K562 (cell line): Measurements from ENCODE around the gene SCNN1A. TPM values are rescaled to one million over a fixed set of nuclear protein-coding genes. Genes with fewer than 3 reads are reported as not detected.

ENCODE experiments used
- ATAC-seq: fragments of 200-7000 bp; cut with Tn5 transposase; 3 replicates; pipeline ENCODE4 v1.9.1; 2020; ENCODE audit warnings: moderate library complexity
- BruUV-seq: library from RNA; stranded (reverse); fragments of 400-500 nt; replicated peaks from 2 replicates; lab custom pipeline; 2021; lab: Mats Ljungman, UMichigan
- CTCF ChIA-PET: fragments of 300-600 bp; formaldehyde crosslinking; extraction: SDS; loops from one replicate; lab custom pipeline; 2021; ENCODE audit warnings: low intra/inter-chr PET ratio; lab: Yijun Ruan, JAX
- POLR2A ChIA-PET: fragments of 300-600, 350-650 bp; sonication (Branson Sonifier 250); formaldehyde crosslinking; extraction: SDS; loops from one replicate; lab custom pipeline; 2021; ENCODE audit warnings: antibody characterized with exemption, inconsistent platforms; lab: Yijun Ruan, JAX
- DNase-seq, 4 experiments: peaks; one replicate each; pipeline versions ENCODE4 v3.0.0 to v3.0.0-alpha.2; 2011 to 2018; ENCODE audit warnings: low spot score in 3 of 4, mixed read lengths in 3 of 4; ENCODE audit errors: extremely low read depth in 1 of 4
- FAIRE-seq: peaks from 2 replicates; lab custom pipeline; 2011; peaks lifted over from hg19 to GRCh38; lab: Jason Lieb, UNC
- H2AFZ ChIP-seq: 2 replicates; pipeline ENCODE4 v1.6.0; 2011; ENCODE audit warnings: low read depth, low read length, control low read depth, inconsistent platforms
- H3K27ac ChIP-seq: fragments of 200-600 bp; 3 replicates; pipeline ENCODE4 v1.8.0; 2011; ENCODE audit warnings: low read depth, mild to moderate bottlenecking, control low read depth, inconsistent platforms, low read length, moderate library complexity, mixed read lengths; ENCODE audit errors: extremely low read depth
- H3K27me3 ChIP-seq, 2 experiments: fragments of 300-600 bp in 1 of 2; 2 replicates in 1 of 2; 3 replicates in 1 of 2; pipeline versions ENCODE4 v1.6.0 to v1.8.0; 2011; ENCODE audit warnings: inconsistent platforms in 2 of 2, low read length in 2 of 2, mild to moderate bottlenecking in 1 of 2, mixed read lengths in 1 of 2, moderate library complexity in 1 of 2; ENCODE audit not compliant: control insufficient read depth in 2 of 2, insufficient read depth in 2 of 2
- H3K36me3 ChIP-seq: fragments of 300-600 bp; 3 replicates; pipeline ENCODE4 v1.8.0; 2011; ENCODE audit warnings: mild to moderate bottlenecking, low read length, inconsistent platforms; ENCODE audit not compliant: control insufficient read depth, insufficient read depth
- H3K4me1 ChIP-seq, 2 experiments: fragments of 200-600 bp in 1 of 2; replicated peaks in 1 of 2; 2 replicates in 1 of 2; 3 replicates in 1 of 2; pipeline versions ENCODE4 v1.5.1 to v1.8.0; 2011; ENCODE audit warnings: inconsistent platforms in 2 of 2, low read length in 2 of 2, mild to moderate bottlenecking in 1 of 2, mixed read lengths in 1 of 2, moderate library complexity in 1 of 2; ENCODE audit not compliant: control insufficient read depth in 2 of 2, insufficient read depth in 2 of 2
- H3K4me2 ChIP-seq: 2 replicates; pipeline ENCODE4 v1.6.1; 2011; ENCODE audit warnings: low read length, control low read depth, inconsistent platforms, mixed read lengths; ENCODE audit not compliant: insufficient read depth
- H3K4me3 ChIP-seq: fragments of 200-600 bp; sonication (generic), shearing (Covaris generic); 2 replicates; pipeline ENCODE4 v1.5.1; 2016; ENCODE audit warnings: control low read depth, inconsistent platforms
- H3K79me2 ChIP-seq: fragments of 200-600 bp; 3 replicates; pipeline ENCODE4 v1.8.0; 2011; ENCODE audit warnings: low read length, inconsistent platforms; ENCODE audit not compliant: control insufficient read depth, insufficient read depth
- H3K9ac ChIP-seq, 2 experiments: 2 replicates each; pipeline versions ENCODE4 v1.6.0 to v1.6.1; 2011; ENCODE audit warnings: low read depth in 2 of 2, low read length in 2 of 2, control low read depth in 1 of 2, inconsistent platforms in 1 of 2, mild to moderate bottlenecking in 1 of 2, mixed read lengths in 1 of 2; ENCODE audit not compliant: insufficient read depth in 1 of 2
- H3K9me1 ChIP-seq: one replicate; pipeline ENCODE4 v1.6.0; 2011; ENCODE audit warnings: inconsistent platforms, mild to moderate bottlenecking, low read length, moderate library complexity; ENCODE audit not compliant: control insufficient read depth, insufficient read depth
- H3K9me3 ChIP-seq: replicated peaks from 2 replicates; pipeline ENCODE4 v1.5.1; 2011; ENCODE audit warnings: low read depth, low read length, inconsistent platforms; ENCODE audit not compliant: control insufficient read depth, insufficient read depth
- H4K20me1 ChIP-seq: replicated peaks from 2 replicates; pipeline ENCODE4 v1.6.1; 2011; ENCODE audit warnings: low read length, inconsistent platforms, mixed read lengths; ENCODE audit not compliant: control insufficient read depth, insufficient read depth
- ARHGAP35 ChIP-seq: fragments of 450-650 bp; IDR thresholded peaks from 2 replicates; pipeline ENCODE4 v1.6.1; 2018; ENCODE audit not compliant: partially characterized antibody
- CBFA2T3 ChIP-seq: fragments of 450-650 bp; IDR thresholded peaks from 2 replicates; pipeline ENCODE4 v1.6.1; 2017
- EP300 ChIP-seq: IDR thresholded peaks from 2 replicates; pipeline ENCODE4 v1.6.1; 2012; ENCODE audit warnings: low read length, improper control_type of control experiment
- MCM3 ChIP-seq: fragments of 450-650 bp; IDR thresholded peaks from 2 replicates; pipeline ENCODE4 v1.6.1; 2016
- NRF1 ChIP-seq, 2 experiments: fragments of 450-650 bp; IDR thresholded peaks in 1 of 2; conservative IDR thresholded peaks in 1 of 2; 2 replicates each; pipeline ENCODE4 v1.6.1; 2014; ENCODE audit warnings: mild to moderate bottlenecking in 2 of 2
- POLR3G ChIP-seq: IDR thresholded peaks from 2 replicates; pipeline ENCODE4 v1.6.1; 2011; ENCODE audit not compliant: insufficient read length, insufficient replicate concordance; ENCODE audit errors: extremely low read depth
- TAF9B ChIP-seq: fragments of 450-650 bp; IDR thresholded peaks from 2 replicates; pipeline ENCODE4 v1.6.1; 2018; ENCODE audit warnings: mild to moderate bottlenecking; ENCODE audit not compliant: partially characterized antibody
- TEAD4 ChIP-seq, 2 experiments: sonication (generic) in 1 of 2; formaldehyde crosslinking in 1 of 2; IDR thresholded peaks; 2 replicates each; pipeline versions ENCODE4 v1.6.1 to v1.8.0; 2012 to 2022; ENCODE audit warnings: borderline replicate concordance in 1 of 2, inconsistent platforms in 1 of 2, low read length in 1 of 2, mild to moderate bottlenecking in 1 of 2, missing genetic modification reagents in 1 of 2
- ZFP30 ChIP-seq: fragments of 250-450 bp; sonication (Bioruptor Pico); IDR thresholded peaks from 2 replicates; pipeline ENCODE4 v1.8.0; 2022; ENCODE audit warnings: moderate library complexity, mild to moderate bottlenecking, inconsistent platforms, borderline replicate concordance
- ZNF347 ChIP-seq: fragments of 450-650 bp; formaldehyde crosslinking; IDR thresholded peaks from 2 replicates; pipeline ENCODE4 v1.4.0; 2020; ENCODE audit warnings: low read depth, mild to moderate bottlenecking, moderate library complexity
- WGBS: fragments of 100-300 bp; shearing (Covaris generic); methylation state at CpG from one replicate; pipeline ENCODE4 v1.1.6; 2016; ENCODE audit warnings: low coverage, mixed read lengths; ENCODE audit not compliant: insufficient coverage; ENCODE audit errors: missing lambda C conversion rate; 5-methylcytosine and 5-hydroxymethylcytosine counted together
- in situ Hi-C: fragments of 300-500 bp; cut with MboI; formaldehyde crosslinking; loops from 4 replicates; pipeline ENCODE4 v1.15.0; 2018; ENCODE audit warnings: inconsistent platforms, mixed read lengths
- intact Hi-C: fragments of 100-400 bp; cut with micrococcal nuclease; formaldehyde crosslinking; loops from 2 replicates; pipeline ENCODE4 v1.14.2; 2022
- polyA plus RNA-seq, 8 experiments: library from polyadenylated mRNA; depleted of rRNA in 4 of 8; stranded (reverse) in 5 of 8; unstranded in 3 of 8; fragments of >200 nt; fragmentation: Nextera tagmentation in 2 of 8; fragmentation: Illumina TruSeq in 1 of 8; extraction: Ambion mirVana in 2 of 8; extraction: Trizol in 1 of 8; gene quantifications; 2 replicates each; pipeline versions ENCODE4 v1.2.1 to v1.2.3, GENCODE V29; 2011 to 2014; ENCODE audit warnings: inconsistent platforms in 1 of 8, missing spikeins in 1 of 8
- total RNA-seq, 7 experiments: library from RNA; depleted of rRNA in 6 of 7; stranded (reverse); fragments of >200 nt in 6 of 7; fragmentation: Illumina TruSeq in 2 of 7; extraction: Trizol in 2 of 7; gene quantifications; 2 replicates each; pipeline versions ENCODE4 v1.2.1 to v1.2.3, GENCODE V29; 2011 to 2021; ENCODE audit warnings: low replicate concordance in 1 of 7
- TF ChIP-seq, protein P1 (sequence below): fragments of 450-650 bp; IDR thresholded peaks from 2 replicates; pipeline ENCODE4 v1.6.1; 2016; ENCODE audit warnings: mild to moderate bottlenecking

SCNN1A gene
- total and polyA plus RNA-seq, 9 of the 15 experiments (the other 6 are each of a cell fraction or from before 2014, with no cell fraction given): 0.15 to 0.49 (median 0.32) TPM; not detected in 5

DNA sequence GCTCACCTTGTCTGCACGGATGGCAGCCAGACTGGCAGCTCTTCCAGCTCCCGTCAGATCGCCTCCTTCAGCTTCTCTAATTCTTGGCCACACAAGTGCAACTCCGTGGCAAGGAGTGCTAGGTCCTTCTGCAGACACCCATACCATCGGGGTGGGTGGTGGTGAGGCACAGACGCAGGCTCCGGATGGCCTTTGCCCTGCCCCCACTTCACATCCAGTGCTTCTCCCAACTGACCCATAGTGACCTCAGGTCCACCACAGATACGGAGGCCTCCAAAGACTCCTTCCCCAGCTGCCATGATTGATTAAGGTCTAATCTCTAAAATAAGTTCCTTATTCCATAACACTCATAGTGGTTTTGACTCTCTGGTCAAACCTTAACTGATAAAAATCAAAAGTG, 49.5 kb upstream of the SCNN1A start (continued):
- TF ChIP-seq TEAD4 (IDR thresholded peaks at IDR 0.05; ENCODE audit: low read length) (peak; percentile 44), TEAD4 (CRISPR knock-in tag; IDR thresholded peaks at IDR 0.05; ENCODE audit: borderline replicate concordance) (no peak), POLR3G (no peak), ZFP30 (CRISPR knock-in tag) (no peak), NRF1 (conservative IDR thresholded peaks at IDR 0.05 in 1 of 2, IDR thresholded peaks at IDR 0.05 in 1 of 2) (0 out of 4 replicates have a peak, but pooled peaks of 1 of the 2 experiments have one; percentile 13), MCM3 (no peak), EP300 (0 out of 2 replicates have a peak, but pooled peaks have one; percentile 5), CBFA2T3 (peak; percentile 58)
- TF ChIP-seq, all 486 proteins: peak for 11

DNA sequence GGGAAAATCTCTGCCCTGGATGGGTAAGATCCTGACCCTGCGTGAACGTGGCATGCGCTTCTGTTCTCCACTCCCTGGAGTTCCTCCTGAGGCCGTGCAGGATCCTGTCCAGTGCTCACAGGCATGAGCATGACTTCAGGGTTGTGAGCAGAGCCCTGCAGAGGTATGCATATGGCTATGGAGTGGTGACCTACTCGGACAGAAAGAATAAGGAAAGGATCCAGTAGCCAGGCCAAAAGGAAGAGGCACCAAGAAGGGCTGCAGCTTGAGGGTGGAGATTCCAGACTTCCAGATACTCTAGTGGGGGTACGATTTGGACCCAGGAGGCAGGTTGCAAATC, 48.6 kb upstream of the SCNN1A start:
- Histone ChIP-seq H3K4me3 (no peak overlapping the region), H3K27ac (no peak overlapping the region), H3K9ac (no peak overlapping the region), H3K9me3 (no peaks in the 10 kb centered on the region), H3K79me2 (no peaks in the 10 kb centered on the region), H3K36me3 (no peaks in the 10 kb centered on the region), H3K4me1 (peaks cover 2 to 5% of the 10 kb centered on the region in 2 experiments; a peak in 4 of 5 replicates), H3K4me2 (no peak overlapping the region), H4K20me1 (no peaks in the 10 kb centered on the region), H2AFZ (peak overlapping the region; percentile 83; the same call in 1 of the 2 replicates), H3K27me3 (no peaks in the 10 kb centered on the region), H3K9me1 (no peaks in the 10 kb centered on the region)
- no TSS peak for BruUV-seq
- ATAC-seq: peak; percentile 48
- no peak for TF ChIP-seq ARHGAP35
- no peak for TF ChIP-seq TAF9B
- no peak for TF ChIP-seq ZNF347 (CRISPR knock-in tag)
- TF ChIP-seq, protein P1, sequence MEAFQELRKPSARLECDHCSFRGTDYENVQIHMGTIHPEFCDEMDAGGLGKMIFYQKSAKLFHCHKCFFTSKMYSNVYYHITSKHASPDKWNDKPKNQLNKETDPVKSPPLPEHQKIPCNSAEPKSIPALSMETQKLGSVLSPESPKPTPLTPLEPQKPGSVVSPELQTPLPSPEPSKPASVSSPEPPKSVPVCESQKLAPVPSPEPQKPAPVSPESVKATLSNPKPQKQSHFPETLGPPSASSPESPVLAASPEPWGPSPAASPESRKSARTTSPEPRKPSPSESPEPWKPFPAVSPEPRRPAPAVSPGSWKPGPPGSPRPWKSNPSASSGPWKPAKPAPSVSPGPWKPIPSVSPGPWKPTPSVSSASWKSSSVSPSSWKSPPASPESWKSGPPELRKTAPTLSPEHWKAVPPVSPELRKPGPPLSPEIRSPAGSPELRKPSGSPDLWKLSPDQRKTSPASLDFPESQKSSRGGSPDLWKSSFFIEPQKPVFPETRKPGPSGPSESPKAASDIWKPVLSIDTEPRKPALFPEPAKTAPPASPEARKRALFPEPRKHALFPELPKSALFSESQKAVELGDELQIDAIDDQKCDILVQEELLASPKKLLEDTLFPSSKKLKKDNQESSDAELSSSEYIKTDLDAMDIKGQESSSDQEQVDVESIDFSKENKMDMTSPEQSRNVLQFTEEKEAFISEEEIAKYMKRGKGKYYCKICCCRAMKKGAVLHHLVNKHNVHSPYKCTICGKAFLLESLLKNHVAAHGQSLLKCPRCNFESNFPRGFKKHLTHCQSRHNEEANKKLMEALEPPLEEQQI: no peak
- in situ Hi-C loops (loop anchor here (5.0 kb wide), 1 partner anchor 38 kb away; no protein-coding TSS in a partner anchor), intact Hi-C loops (loop anchor here (5.0 kb wide), 1 partner anchor 97 kb away; no protein-coding TSS in a partner anchor)
- FAIRE-seq: no peak
- POLR2A ChIA-PET: interaction anchor here (0.6 to 1.7 kb wide), 2 partner anchors 46 to 102 kb away, joined by 3 to 10 read pairs; partner anchors contain the start of gene VAMP1
- WGBS: 23% methylated on average over 6 of the region's 6 CpGs
- no peak for DNase-seq
- CTCF ChIA-PET: interaction anchor here (1.5 to 2.2 kb wide), 2 partner anchors 17 to 42 kb away, joined by 3 to 19 read pairs; no protein-coding TSS in a partner anchor
